GM12801 (cell line): ENCODE results near the gene FARS2.

Experiments
- TF ChIP-seq, protein P1 (sequence below): IDR thresholded peaks from one replicate; pipeline ENCODE4 v1.5.1; 2011; ENCODE audit warnings: control low read depth; ENCODE audit not compliant: insufficient read length; ENCODE audit errors: extremely low read depth

The FARS2 gene

DNA sequence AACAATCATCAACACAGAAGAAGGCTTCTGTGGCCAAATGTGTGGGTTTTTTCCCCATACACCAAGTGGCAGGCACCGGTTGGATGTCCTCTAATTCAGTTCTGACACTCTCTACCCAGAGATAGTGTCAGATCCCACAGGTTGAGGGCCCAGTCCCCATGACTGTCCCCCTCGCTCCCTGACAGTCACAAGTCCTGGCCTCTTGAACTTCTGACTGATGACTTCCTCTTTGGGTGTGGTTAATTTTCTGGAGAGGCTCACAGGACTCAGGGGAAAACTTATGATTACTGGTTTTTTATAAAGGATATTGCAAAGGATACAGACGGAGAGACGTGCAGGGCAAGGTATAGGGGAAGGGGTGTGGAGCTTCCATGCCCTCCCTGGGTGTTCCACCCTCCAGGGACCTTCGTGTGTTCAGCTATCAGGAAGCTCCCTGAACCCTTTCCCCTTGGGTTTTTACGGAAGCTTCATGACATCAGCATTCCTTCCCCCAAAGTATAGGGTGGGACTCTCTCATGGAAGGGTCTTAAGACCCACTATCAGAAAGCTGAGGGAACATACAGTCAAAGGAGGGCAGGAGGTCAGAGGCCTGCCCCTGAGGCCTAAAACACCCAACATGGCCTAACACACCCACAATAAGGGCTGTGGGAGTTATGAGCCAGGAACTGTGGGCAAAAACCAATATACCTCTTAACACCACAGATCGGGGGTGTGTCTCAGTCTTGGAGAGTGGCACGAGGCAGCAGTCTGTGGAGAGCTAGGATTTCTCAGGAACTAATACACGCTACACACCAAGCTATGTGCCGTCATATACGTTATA lies 33.3 kb downstream of the FARS2 start:
- TF ChIP-seq, protein P1, sequence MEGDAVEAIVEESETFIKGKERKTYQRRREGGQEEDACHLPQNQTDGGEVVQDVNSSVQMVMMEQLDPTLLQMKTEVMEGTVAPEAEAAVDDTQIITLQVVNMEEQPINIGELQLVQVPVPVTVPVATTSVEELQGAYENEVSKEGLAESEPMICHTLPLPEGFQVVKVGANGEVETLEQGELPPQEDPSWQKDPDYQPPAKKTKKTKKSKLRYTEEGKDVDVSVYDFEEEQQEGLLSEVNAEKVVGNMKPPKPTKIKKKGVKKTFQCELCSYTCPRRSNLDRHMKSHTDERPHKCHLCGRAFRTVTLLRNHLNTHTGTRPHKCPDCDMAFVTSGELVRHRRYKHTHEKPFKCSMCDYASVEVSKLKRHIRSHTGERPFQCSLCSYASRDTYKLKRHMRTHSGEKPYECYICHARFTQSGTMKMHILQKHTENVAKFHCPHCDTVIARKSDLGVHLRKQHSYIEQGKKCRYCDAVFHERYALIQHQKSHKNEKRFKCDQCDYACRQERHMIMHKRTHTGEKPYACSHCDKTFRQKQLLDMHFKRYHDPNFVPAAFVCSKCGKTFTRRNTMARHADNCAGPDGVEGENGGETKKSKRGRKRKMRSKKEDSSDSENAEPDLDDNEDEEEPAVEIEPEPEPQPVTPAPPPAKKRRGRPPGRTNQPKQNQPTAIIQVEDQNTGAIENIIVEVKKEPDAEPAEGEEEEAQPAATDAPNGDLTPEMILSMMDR, result no peak

DNA sequence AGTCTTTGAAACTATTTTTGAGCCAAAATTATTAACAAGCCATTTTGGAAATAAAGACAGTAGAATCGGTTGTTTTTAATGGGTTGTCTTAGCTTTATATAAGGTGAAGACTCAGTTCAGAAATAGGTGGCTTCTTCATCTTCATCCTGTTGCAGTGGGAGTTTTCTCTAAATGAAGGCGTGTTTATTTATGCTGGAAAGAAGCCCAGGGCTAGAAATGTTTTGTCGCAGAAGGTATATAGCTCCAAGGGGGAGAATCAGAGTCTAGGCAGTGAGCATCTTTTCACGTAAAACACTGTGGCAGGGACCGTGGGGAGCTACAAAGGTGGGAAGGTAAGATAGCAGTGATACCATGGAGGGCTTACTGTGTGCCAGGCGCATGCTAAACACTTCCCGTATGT lies 34.3 kb downstream of the FARS2 start:
- TF ChIP-seq, protein P1, result no peak

DNA sequence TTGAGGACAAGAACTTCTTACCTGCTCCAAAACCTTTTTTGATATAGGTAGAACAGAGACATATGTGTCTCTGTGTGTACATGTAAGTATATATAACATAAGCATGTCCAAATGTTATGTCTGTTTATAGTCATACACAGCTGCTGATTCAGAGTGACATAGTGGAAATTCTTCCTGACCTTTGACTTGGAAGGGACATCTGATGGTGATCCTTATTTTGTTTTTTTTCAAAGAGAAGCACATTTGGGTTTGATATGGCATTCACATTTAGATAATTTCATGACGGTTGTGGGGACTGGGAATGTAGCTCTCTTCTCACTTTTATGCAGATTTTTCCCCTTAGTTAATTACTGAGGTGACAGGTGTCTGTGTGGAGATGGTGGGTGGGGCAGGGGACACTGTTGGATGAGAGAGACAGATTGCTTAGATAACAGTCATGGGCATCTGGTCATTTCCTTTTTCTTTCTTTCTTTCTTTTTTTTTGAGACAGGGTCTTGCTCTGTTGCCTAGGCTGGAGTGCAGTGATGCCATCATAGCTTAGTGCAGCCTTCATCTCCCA lies 39.0 kb downstream of the FARS2 start:
- TF ChIP-seq, protein P1, result no peak

DNA sequence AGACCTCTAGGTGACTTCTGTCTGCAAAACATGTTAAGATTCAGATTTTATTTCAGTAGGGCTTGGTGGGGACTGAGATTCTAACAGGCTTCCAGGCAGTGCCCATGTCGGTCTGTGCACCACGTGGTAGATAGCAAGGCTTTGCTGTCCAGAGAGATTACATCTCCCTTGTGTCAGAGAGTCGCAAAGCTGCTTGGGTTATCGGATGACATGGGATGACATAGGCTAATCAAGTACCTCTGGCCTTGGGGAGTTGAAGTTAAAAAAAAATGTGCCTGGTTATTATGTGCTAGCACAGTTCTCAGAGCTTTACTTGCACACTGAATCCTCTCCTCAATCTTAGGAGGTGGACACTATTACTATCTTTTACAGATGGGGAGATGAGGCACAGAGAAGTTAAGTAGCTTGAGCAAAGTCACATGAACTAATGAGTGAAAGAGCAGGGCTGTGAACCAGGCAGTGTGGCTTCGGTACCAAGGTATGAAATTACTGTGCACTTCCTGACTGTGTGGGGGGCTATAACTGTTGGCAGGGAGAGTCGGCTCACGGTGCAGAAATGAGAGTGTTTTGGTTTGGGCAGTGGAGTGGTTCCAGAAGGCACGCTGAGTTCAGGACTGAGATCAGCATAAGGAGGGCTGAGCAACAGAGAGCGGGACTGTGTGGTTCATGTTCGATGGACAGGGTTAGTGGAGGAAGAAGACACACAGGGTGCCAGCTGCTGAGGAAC lies 41.1 kb downstream of the FARS2 start:
- TF ChIP-seq, protein P1, result no peak

DNA sequence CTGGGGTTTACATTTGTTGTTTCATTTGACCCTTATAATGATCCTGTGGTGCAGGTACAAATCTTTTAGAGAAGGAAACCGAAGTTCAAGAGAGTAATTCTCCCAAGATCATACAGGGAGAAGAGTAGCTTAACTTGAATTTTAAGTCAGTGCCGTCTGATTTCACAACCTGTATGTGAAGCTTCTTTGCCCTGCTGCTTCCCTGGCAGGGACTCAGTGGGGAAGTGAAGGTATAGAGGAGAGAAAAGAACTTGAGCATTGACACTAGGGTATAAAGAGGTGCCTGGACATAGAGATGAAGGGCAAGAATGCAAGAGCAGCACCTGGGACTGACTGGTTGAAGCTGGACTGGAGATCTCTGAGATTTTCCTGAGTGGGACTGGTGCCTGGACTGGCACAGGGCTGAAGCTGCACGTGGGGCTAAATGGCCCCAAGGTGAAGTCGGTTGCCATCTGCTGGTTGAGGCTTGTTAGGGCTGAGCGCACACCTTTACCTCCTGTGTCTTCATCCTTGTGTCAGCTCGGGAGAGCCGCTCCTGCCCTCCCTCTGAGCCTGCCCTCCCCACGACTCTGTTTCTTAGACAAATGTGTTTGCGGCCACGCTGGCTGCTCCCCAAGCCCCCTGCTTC lies 41.8 kb downstream of the FARS2 start:
- TF ChIP-seq, protein P1, result peak; percentile 32

DNA sequence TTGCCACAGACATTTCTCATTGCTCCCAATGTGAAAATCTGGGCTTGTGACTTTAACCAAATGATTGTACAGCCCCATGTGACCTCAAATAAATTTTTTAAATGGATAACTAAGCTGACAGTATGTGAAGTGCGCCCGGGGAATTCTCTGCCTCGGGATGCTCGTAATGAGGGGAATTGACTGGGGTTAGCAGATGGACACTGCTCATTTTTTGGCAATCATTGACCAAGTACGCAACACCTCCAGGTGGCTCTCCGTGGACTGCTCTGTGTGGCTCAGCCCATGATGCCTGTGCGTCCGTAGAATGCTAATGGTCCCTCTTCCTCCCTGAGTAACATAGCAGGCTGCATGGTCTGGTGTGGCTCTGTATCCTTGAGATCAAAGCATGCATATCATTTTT lies 42.4 kb downstream of the FARS2 start:
- TF ChIP-seq, protein P1, result no peak
